Endodermal cell (in vitro differentiated cells): ENCODE results near the gene NSUN2. TPM values are rescaled to one million over a fixed set of nuclear protein-coding genes. Genes with fewer than 3 reads are reported as not detected.

Source experiments
- DNase-seq: peaks from one replicate; pipeline ENCODE4 v3.0.0-alpha.2; 2017
- H3K27ac ChIP-seq: 2 replicates; pipeline ENCODE4 v1.5.1; 2013; ENCODE audit warnings: mild to moderate bottlenecking, low read depth, low read length, moderate library complexity
- H3K27me3 ChIP-seq: 2 replicates; pipeline ENCODE4 v1.6.1; 2013; ENCODE audit warnings: mild to moderate bottlenecking, low read length, moderate library complexity; ENCODE audit not compliant: insufficient read depth, control insufficient read depth, poor library complexity, severe bottlenecking
- H3K36me3 ChIP-seq: 2 replicates; pipeline ENCODE4 v1.7.0; 2013; ENCODE audit warnings: mild to moderate bottlenecking, low read length, moderate library complexity; ENCODE audit not compliant: control insufficient read depth, insufficient read depth
- H3K4me1 ChIP-seq: one replicate; pipeline ENCODE4 v1.7.0; 2013; ENCODE audit warnings: low read length; ENCODE audit not compliant: control insufficient read depth, insufficient read depth
- H3K4me3 ChIP-seq: 2 replicates; pipeline ENCODE4 v1.5.1; 2013; ENCODE audit warnings: mild to moderate bottlenecking, low read length, moderate library complexity
- H3K9ac ChIP-seq: 2 replicates; pipeline ENCODE4 v1.6.1; 2013; ENCODE audit warnings: mild to moderate bottlenecking, low read length, moderate library complexity; ENCODE audit not compliant: poor library complexity, severe bottlenecking; ENCODE audit errors: extremely low read depth
- H3K9me3 ChIP-seq: 2 replicates; pipeline ENCODE4 v1.6.1; 2013; ENCODE audit warnings: mild to moderate bottlenecking, low read length, moderate library complexity; ENCODE audit not compliant: control insufficient read depth
- H3K27ac Mint-ChIP-seq: 2 replicates; pipeline ENCODE4 v1.8.0; 2020; ENCODE audit warnings: mixed read lengths
- H3K27me3 Mint-ChIP-seq: 2 replicates; pipeline ENCODE4 v1.8.0; 2021; ENCODE audit warnings: mild to moderate bottlenecking, mixed read lengths; ENCODE audit not compliant: insufficient read depth
- H3K36me3 Mint-ChIP-seq: 2 replicates; pipeline ENCODE4 v1.8.0; 2020; ENCODE audit warnings: low read depth, mixed read lengths
- H3K4me1 Mint-ChIP-seq: 2 replicates; pipeline ENCODE4 v1.8.0; 2020; ENCODE audit warnings: mixed read lengths
- H3K4me3 Mint-ChIP-seq: 2 replicates; pipeline ENCODE4 v1.8.0; 2020; ENCODE audit warnings: mild to moderate bottlenecking, moderate library complexity, mixed read lengths
- H3K9me3 Mint-ChIP-seq: 2 replicates; pipeline ENCODE4 v1.8.0; 2020; ENCODE audit warnings: mild to moderate bottlenecking, mixed read lengths
- WGBS, 2 experiments: methylation state at CpG; one replicate each; pipeline versions ENCODE4 v1.1.5 to v1.1.7; 2013; ENCODE audit warnings: missing lambda C conversion rate in 2 of 2, mixed read lengths in 1 of 2; ENCODE audit not compliant: insufficient coverage in 1 of 2, insufficient read length in 1 of 2; 5-methylcytosine and 5-hydroxymethylcytosine counted together
- total RNA-seq, 2 donors: library from RNA; stranded (reverse); fragmentation: NEBNext Ultra II Directional in 1 of 2; extraction: Animal tissue kit (Norgen Biotek cat#: 25700) in 1 of 2; gene quantifications; 2 replicates in 1 of 2; 3 replicates in 1 of 2; pipeline ENCODE4 v1.2.1, GENCODE V29; 2021
- TF ChIP-seq, protein P1 (sequence below): fragments of 200-600 bp; sonication (generic); conservative IDR thresholded peaks from 2 replicates; pipeline ENCODE4 v1.5.0; 2021; ENCODE audit warnings: antibody characterized with exemption, mild to moderate bottlenecking

Gene NSUN2
- total RNA-seq, 2 donors from 2014 or later, result 71.8 to 90.8 TPM

GRCh38 chr5:6595405-6595804 lies 37.4 kb downstream of the NSUN2 start:
- Mint-ChIP-seq H3K27me3 (no peaks in the 10 kb centered on the region), H3K27ac (peak overlapping the region; percentile 91), H3K4me3 (no peak overlapping the region), H3K4me1 (peaks cover 26% of the 10 kb centered on the region), H3K9me3 (peaks cover 26% of the 10 kb centered on the region), H3K36me3 (peaks cover 57% of the 10 kb centered on the region)
- 66 to 68% methylated on average over 3 of the region's 3 CpGs for WGBS, 2 experiments
- peaks cover 10% of the 10 kb centered on the region for H3K4me1 ChIP-seq
- DNase-seq, result peak; percentile 85
- H3K9ac ChIP-seq, result peak overlapping the region; percentile 41
- H3K9me3 ChIP-seq, result peaks cover 14% of the 10 kb centered on the region
- H3K36me3 ChIP-seq, result peaks cover 36% of the 10 kb centered on the region
- TF ChIP-seq, protein P1, sequence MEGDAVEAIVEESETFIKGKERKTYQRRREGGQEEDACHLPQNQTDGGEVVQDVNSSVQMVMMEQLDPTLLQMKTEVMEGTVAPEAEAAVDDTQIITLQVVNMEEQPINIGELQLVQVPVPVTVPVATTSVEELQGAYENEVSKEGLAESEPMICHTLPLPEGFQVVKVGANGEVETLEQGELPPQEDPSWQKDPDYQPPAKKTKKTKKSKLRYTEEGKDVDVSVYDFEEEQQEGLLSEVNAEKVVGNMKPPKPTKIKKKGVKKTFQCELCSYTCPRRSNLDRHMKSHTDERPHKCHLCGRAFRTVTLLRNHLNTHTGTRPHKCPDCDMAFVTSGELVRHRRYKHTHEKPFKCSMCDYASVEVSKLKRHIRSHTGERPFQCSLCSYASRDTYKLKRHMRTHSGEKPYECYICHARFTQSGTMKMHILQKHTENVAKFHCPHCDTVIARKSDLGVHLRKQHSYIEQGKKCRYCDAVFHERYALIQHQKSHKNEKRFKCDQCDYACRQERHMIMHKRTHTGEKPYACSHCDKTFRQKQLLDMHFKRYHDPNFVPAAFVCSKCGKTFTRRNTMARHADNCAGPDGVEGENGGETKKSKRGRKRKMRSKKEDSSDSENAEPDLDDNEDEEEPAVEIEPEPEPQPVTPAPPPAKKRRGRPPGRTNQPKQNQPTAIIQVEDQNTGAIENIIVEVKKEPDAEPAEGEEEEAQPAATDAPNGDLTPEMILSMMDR, result no peak
- no peak overlapping the region for H3K27ac ChIP-seq
- no peaks in the 10 kb centered on the region for H3K27me3 ChIP-seq
- H3K4me3 ChIP-seq, result no peak overlapping the region

DNA sequence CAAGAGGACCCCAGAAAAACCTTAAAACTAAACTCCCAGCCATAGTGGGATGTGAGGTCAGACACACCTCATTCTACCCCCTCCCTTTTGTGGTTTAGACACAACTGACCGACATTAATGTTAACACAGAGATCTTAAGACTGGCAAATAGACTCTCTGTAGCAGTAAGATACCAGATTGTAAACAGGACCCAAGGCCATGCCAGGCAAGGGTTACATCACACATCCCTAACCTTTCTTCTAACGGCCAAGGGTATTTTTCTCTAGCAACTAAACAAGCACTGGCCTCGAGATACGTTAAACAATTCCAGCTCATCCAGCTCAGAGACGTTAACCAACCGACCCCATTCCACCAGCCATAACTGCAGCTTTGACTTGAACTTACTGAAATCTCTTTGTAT lies 38.8 kb downstream of the NSUN2 start:
- Histone ChIP-seq H3K9ac (no peak overlapping the region), H3K27me3 (no peaks in the 10 kb centered on the region), H3K27ac (no peak overlapping the region), H3K4me1 (peaks cover 10% of the 10 kb centered on the region), H3K9me3 (peaks cover 14% of the 10 kb centered on the region), H3K4me3 (no peak overlapping the region), H3K36me3 (peaks cover 26% of the 10 kb centered on the region)
- WGBS, 2 experiments, result 89 to 94% methylated on average over 4 to 6 of the region's 6 CpGs
- TF ChIP-seq, protein P1, result no peak
- H3K4me1 Mint-ChIP-seq, result peaks cover 26% of the 10 kb centered on the region
- H3K4me3 Mint-ChIP-seq, result no peak overlapping the region
- H3K36me3 Mint-ChIP-seq, result peaks cover 49% of the 10 kb centered on the region
- DNase-seq, result peak; percentile 27
- no peak overlapping the region for H3K27ac Mint-ChIP-seq
- no peaks in the 10 kb centered on the region for H3K27me3 Mint-ChIP-seq
- H3K9me3 Mint-ChIP-seq, result peaks cover 26% of the 10 kb centered on the region

DNA sequence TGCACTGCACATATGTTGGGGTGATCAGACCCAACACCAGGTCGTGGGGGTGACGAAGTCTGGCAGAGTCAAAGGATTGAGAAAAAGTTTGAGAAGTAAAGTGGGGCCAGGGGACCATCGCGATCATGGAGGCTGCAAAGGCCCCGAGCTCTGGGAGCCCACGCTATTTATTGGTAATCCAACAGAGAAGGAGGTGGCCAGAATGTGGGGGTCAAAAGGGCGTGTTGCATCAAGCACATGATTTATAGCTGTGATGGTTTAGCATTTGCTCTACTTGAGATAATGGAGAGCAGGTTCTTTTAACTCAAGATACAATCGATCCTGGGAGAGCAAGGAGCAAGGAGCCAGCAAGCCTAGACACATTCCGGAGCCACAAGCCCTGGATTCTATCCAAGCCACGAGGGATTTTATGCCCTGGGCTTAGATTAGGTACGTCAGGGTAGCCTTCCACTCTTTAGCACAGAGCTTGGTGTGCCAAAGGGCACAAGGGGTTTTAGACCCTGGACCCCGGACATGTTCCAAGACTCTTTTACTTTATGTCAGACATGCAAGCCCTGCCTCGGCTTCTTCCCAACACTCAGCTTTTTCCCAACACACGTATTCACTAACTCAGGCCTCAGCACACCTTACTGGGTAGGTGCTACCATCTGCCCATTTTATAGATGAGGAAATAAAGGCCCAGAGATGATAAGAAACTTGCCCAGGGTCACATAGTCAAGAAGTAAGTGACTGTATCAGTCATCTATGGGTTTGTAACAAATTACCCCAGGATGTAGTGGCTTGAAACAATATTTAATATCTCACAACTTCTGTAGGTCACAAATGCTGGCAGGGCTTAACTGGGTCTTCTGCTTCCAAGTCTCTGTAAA lies 39.5 kb downstream of the NSUN2 start:
- Mint-ChIP-seq H3K27ac (no peak overlapping the region), H3K27me3 (no peaks in the 10 kb centered on the region), H3K36me3 (peaks cover 42% of the 10 kb centered on the region), H3K4me1 (peaks cover 26% of the 10 kb centered on the region), H3K4me3 (no peak overlapping the region), H3K9me3 (peaks cover 26% of the 10 kb centered on the region)
- Histone ChIP-seq H3K27ac (no peak overlapping the region), H3K4me3 (no peak overlapping the region), H3K9ac (no peak overlapping the region), H3K9me3 (peaks cover 14% of the 10 kb centered on the region), H3K27me3 (no peaks in the 10 kb centered on the region), H3K4me1 (peaks cover 10% of the 10 kb centered on the region), H3K36me3 (peaks cover 20% of the 10 kb centered on the region)
- TF ChIP-seq, protein P1, result no peak
- WGBS, 2 experiments, result 91 to 95% methylated on average over 7 to 14 of the region's 14 CpGs
- peak; percentile 34 for DNase-seq
